SU-DHL-6 (cell line): ENCODE measurements around the gene WFDC12.

Experiments used
- EZH2phosphoT487 ChIP-seq: fragments of 200-600 bp; sonication (generic), shearing (Covaris generic); conservative IDR thresholded peaks from 2 replicates; pipeline ENCODE4 v1.6.1; 2018; ENCODE audit warnings: mild to moderate bottlenecking, antibody characterized with exemption, low read length, moderate library complexity, mixed read lengths
- TF ChIP-seq, protein P1 (sequence below): fragments of 200-600 bp; sonication (generic); IDR thresholded peaks from one replicate; pipeline ENCODE4 v1.5.1; 2017; ENCODE audit warnings: antibody characterized with exemption, mild to moderate bottlenecking, low read length, moderate library complexity; ENCODE audit not compliant: insufficient read depth, poor library complexity, severe bottlenecking

DNA sequence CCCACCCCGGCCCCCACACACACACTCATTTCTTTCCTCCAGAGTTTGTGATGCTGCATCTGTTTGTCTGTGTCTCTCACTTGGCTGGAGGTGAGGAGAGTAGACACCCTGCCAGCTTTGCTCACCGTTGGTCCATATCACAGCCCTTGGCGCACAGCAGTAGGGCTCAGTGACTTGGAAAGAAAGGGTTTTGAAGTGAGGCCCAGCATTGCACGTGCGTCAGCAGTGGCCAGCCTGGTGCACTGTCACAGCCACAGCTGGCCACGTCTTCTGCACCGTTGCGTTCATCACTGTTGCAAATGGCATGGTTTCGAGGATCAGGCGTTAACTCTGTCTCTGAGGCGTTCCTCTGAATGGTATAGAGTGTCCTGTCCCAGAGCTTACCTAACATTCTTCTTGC is 13.0 kb downstream of the WFDC12 start:
- TF ChIP-seq, protein P1, sequence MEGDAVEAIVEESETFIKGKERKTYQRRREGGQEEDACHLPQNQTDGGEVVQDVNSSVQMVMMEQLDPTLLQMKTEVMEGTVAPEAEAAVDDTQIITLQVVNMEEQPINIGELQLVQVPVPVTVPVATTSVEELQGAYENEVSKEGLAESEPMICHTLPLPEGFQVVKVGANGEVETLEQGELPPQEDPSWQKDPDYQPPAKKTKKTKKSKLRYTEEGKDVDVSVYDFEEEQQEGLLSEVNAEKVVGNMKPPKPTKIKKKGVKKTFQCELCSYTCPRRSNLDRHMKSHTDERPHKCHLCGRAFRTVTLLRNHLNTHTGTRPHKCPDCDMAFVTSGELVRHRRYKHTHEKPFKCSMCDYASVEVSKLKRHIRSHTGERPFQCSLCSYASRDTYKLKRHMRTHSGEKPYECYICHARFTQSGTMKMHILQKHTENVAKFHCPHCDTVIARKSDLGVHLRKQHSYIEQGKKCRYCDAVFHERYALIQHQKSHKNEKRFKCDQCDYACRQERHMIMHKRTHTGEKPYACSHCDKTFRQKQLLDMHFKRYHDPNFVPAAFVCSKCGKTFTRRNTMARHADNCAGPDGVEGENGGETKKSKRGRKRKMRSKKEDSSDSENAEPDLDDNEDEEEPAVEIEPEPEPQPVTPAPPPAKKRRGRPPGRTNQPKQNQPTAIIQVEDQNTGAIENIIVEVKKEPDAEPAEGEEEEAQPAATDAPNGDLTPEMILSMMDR: no peak
- no peak for TF ChIP-seq EZH2phosphoT487
